Fibroblast of the conjunctiva (primary cell): ENCODE data around the gene BICRAL.
A peak's percentile ranks its signal among the peaks of the same experiment; 100 is the strongest.
"Not testable (repeated sequence)": the region's sequence is repeated elsewhere in the genome, so short reads cannot be mapped to it uniquely, and the experiment has no call there.

Experiments used
- DNase-seq: peaks from one replicate; pipeline ENCODE4 v3.0.0-alpha.2; 2010; ENCODE audit warnings: low read depth

BICRAL gene

GRCh38 chr6:42846505-42846904, 64.7 kb downstream of the BICRAL start:
- no peak for DNase-seq

GRCh38 chr6:42848700-42849099, 66.8 kb downstream of the BICRAL start:
- no peak for DNase-seq

- no peak for DNase-seq
These were observed 69.7 kb downstream of the BICRAL start for GRCh38 chr6:42851599-42851998.

GRCh38 chr6:42860036-42860435, 78.2 kb downstream of the BICRAL start:
- no peak for DNase-seq

GRCh38 chr6:42860481-42860880, 78.6 kb downstream of the BICRAL start:
- no peak for DNase-seq

- no peak for DNase-seq
These were observed 82.8 kb downstream of the BICRAL start for GRCh38 chr6:42864602-42865001.

- no peak for DNase-seq
These were observed 88.5 kb downstream of the BICRAL start for GRCh38 chr6:42870145-42870936.

- DNase-seq = no peak
These were observed 89.9 kb downstream of the BICRAL start for GRCh38 chr6:42871711-42872110.

- DNase-seq = no peak
These were observed 91.5 kb downstream of the BICRAL start for GRCh38 chr6:42873313-42873712.

GRCh38 chr6:42877695-42878094, 95.8 kb downstream of the BICRAL start:
- no peak for DNase-seq

GRCh38 chr6:42879372-42880239, 97.8 kb downstream of the BICRAL start, which contains the start of gene RPL7L1:
TSS of gene RPL7L1 (plus strand) at chr6:42879616. CDS start at chr6:42879911, 295 bp downstream.
- peak; percentile 75 for DNase-seq

- DNase-seq = not testable (repeated sequence)
These were observed 98.5 kb downstream of the BICRAL start for GRCh38 chr6:42880240-42880817.

GRCh38 chr6:42880871-42881270, 99.0 kb downstream of the BICRAL start:
- DNase-seq = not testable (repeated sequence)

GRCh38 chr6:42885702-42886101, 103.8 kb downstream of the BICRAL start:
- no peak for DNase-seq

GRCh38 chr6:42888201-42888600, 106.3 kb downstream of the BICRAL start:
- DNase-seq = not testable (repeated sequence)

- no peak for DNase-seq
These were observed 108.0 kb downstream of the BICRAL start for GRCh38 chr6:42889815-42890214.

GRCh38 chr6:42890311-42891198, 108.7 kb downstream of the BICRAL start:
- DNase-seq = peak; percentile 96

GRCh38 chr6:42891199-42891722, 109.4 kb downstream of the BICRAL start:
- no peak for DNase-seq

- not testable (repeated sequence) for DNase-seq
These were observed 112.4 kb downstream of the BICRAL start for GRCh38 chr6:42894041-42894828.

GRCh38 chr6:42896178-42896719, 114.4 kb downstream of the BICRAL start:
- DNase-seq = no peak
